Neural progenitor cell (in vitro differentiated cells): ENCODE measurements around the gene PTOV1.

Experiments
- CTCF ChIP-seq: fragments of 200-600 bp; sonication (generic); IDR thresholded peaks from 2 replicates; pipeline ENCODE4 v1.5.1; 2017; ENCODE audit warnings: antibody characterized with exemption, mild to moderate bottlenecking
- EZH2 ChIP-seq: fragments of 200-600 bp; sonication (generic); IDR thresholded peaks from 2 replicates; pipeline ENCODE4 v1.6.1; 2017; ENCODE audit warnings: antibody characterized with exemption, mild to moderate bottlenecking, moderate library complexity

- no peak for TF ChIP-seq CTCF
- TF ChIP-seq EZH2 = no peak
These were observed 20.2 kb upstream of the PTOV1 start for GRCh38 chr19:49830766-49831165.
